Left forelimb (tissue), 1 donor: Measurements from ENCODE around the gene PCSK6.

Source experiments
- DNase-seq: peaks from one replicate; pipeline ENCODE4 v3.0.0-alpha.2; 2018; ENCODE audit warnings: low spot score

PCSK6 gene

GRCh38 chr15:101276501-101277037 lies 212.9 kb downstream of the PCSK6 start:
- DNase-seq, result no peak

- no peak for DNase-seq
Measured at GRCh38 chr15:101275018-101275417, 214.5 kb downstream of the PCSK6 start.

GRCh38 chr15:101273534-101273933 lies 216.0 kb downstream of the PCSK6 start:
- DNase-seq, result no peak

- DNase-seq, result no peak
Measured at GRCh38 chr15:101272584-101272983, 216.9 kb downstream of the PCSK6 start.

- no peak for DNase-seq
Measured at GRCh38 chr15:101269479-101270223, 219.9 kb downstream of the PCSK6 start.

- DNase-seq, result no peak
Measured at GRCh38 chr15:101267320-101268104, 222.0 kb downstream of the PCSK6 start.

- DNase-seq, result peak; percentile 57
Measured at GRCh38 chr15:101266787-101267186, 222.7 kb downstream of the PCSK6 start.

GRCh38 chr15:101266034-101266433 lies 223.5 kb downstream of the PCSK6 start:
- DNase-seq, result no peak

GRCh38 chr15:101264911-101265641 lies 224.4 kb downstream of the PCSK6 start:
- peak; percentile 23 for DNase-seq

- DNase-seq, result peak; percentile 25
Measured at GRCh38 chr15:101264011-101264410, 225.5 kb downstream of the PCSK6 start.

- DNase-seq, result no peak
Measured at GRCh38 chr15:101262551-101262950, 227.0 kb downstream of the PCSK6 start.

- DNase-seq, result no peak
Measured at GRCh38 chr15:101258238-101259144, 231.0 kb downstream of the PCSK6 start.

- DNase-seq, result no peak
Measured at GRCh38 chr15:101256757-101257156, 232.8 kb downstream of the PCSK6 start.

GRCh38 chr15:101255615-101256241 lies 233.8 kb downstream of the PCSK6 start:
- DNase-seq, result peak; percentile 70

- DNase-seq, result no peak
Measured at GRCh38 chr15:101255051-101255395, 234.5 kb downstream of the PCSK6 start.

- peak; percentile 60 for DNase-seq
Measured at GRCh38 chr15:101254157-101255050, 235.1 kb downstream of the PCSK6 start.
